Measurements from ENCODE around the gene CORO2B.

DNA sequence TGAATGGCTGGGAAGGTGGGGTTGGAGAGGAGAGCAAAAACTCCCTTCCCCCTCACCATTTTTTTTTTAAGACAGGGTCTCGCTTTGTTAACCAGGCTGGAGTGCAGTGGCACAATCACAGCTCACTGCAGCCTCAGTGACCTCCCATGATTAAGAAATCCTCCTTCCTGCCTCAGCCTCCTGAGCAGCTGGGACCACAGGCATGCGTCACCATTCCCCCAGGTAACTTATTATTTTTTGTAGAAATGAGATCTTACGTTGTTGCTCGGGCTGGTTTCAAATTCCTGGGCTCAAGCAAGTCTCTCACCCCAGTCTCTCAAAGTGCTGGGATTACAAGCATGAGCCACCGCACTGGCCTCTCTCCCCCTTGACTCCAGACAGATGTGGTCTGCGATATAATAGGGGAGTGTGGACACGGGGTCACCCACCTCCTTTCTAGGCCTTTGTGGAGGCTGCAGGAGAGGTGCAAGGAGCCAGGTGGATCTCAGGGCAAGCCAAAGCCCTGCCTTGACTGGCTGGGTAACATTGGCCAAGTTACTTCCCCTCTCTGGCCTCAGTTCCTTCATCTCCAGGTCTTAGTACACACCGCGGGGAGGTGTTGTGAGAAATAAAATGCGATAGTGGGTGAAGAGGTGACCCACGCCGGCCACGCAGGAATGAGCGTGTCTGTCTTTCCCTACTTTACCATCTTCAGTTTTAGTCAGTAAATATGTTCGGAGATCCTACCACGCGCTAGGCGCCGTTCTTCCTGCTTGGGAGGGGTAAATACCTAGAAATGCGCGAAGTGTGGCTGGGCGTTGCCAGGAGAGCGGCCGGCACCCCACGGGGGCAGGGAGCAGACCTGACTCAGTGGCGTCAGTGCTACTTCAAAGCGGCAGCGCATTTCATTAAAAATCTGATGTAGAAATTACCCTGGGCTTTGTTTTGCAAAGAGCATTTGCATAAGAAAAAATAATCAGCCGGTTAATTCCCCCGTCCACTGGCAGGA lies 20.2 kb upstream of the CORO2B start:
- TF ChIP-seq, protein P1, sequence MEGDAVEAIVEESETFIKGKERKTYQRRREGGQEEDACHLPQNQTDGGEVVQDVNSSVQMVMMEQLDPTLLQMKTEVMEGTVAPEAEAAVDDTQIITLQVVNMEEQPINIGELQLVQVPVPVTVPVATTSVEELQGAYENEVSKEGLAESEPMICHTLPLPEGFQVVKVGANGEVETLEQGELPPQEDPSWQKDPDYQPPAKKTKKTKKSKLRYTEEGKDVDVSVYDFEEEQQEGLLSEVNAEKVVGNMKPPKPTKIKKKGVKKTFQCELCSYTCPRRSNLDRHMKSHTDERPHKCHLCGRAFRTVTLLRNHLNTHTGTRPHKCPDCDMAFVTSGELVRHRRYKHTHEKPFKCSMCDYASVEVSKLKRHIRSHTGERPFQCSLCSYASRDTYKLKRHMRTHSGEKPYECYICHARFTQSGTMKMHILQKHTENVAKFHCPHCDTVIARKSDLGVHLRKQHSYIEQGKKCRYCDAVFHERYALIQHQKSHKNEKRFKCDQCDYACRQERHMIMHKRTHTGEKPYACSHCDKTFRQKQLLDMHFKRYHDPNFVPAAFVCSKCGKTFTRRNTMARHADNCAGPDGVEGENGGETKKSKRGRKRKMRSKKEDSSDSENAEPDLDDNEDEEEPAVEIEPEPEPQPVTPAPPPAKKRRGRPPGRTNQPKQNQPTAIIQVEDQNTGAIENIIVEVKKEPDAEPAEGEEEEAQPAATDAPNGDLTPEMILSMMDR (IDR thresholded peaks at IDR 0.05; ENCODE audit: insufficient read depth, low read length, poor library complexity, severe bottlenecking): no peak
- TF ChIP-seq EZH2phosphoT487 (conservative IDR thresholded peaks at IDR 0.05; ENCODE audit: low read length): no peak
